K562 (cell line): Measurements from ENCODE around the gene CGREF1. TPM values are rescaled to one million over a fixed set of nuclear protein-coding genes. Genes with fewer than 3 reads are reported as not detected.

ENCODE experiments used
- ATAC-seq: fragments of 200-7000 bp; cut with Tn5 transposase; 3 replicates; pipeline ENCODE4 v1.9.1; 2020; ENCODE audit warnings: moderate library complexity
- BruUV-seq: library from RNA; stranded (reverse); fragments of 400-500 nt; replicated peaks from 2 replicates; lab custom pipeline; 2021; lab: Mats Ljungman, UMichigan
- CTCF ChIA-PET: fragments of 300-600 bp; formaldehyde crosslinking; extraction: SDS; loops from one replicate; lab custom pipeline; 2021; ENCODE audit warnings: low intra/inter-chr PET ratio; lab: Yijun Ruan, JAX
- POLR2A ChIA-PET: fragments of 300-600, 350-650 bp; sonication (Branson Sonifier 250); formaldehyde crosslinking; extraction: SDS; loops from one replicate; lab custom pipeline; 2021; ENCODE audit warnings: antibody characterized with exemption, inconsistent platforms; lab: Yijun Ruan, JAX
- DNase-seq, 4 experiments: peaks; one replicate each; pipeline versions ENCODE4 v3.0.0 to v3.0.0-alpha.2; 2011 to 2018; ENCODE audit warnings: low spot score in 3 of 4, mixed read lengths in 3 of 4; ENCODE audit errors: extremely low read depth in 1 of 4
- FAIRE-seq: peaks from 2 replicates; lab custom pipeline; 2011; peaks lifted over from hg19 to GRCh38; lab: Jason Lieb, UNC
- H2AFZ ChIP-seq: 2 replicates; pipeline ENCODE4 v1.6.0; 2011; ENCODE audit warnings: low read depth, low read length, control low read depth, inconsistent platforms
- H3K27ac ChIP-seq: fragments of 200-600 bp; 3 replicates; pipeline ENCODE4 v1.8.0; 2011; ENCODE audit warnings: low read depth, mild to moderate bottlenecking, control low read depth, inconsistent platforms, low read length, moderate library complexity, mixed read lengths; ENCODE audit errors: extremely low read depth
- H3K27me3 ChIP-seq, 2 experiments: fragments of 300-600 bp in 1 of 2; 2 replicates in 1 of 2; 3 replicates in 1 of 2; pipeline versions ENCODE4 v1.6.0 to v1.8.0; 2011; ENCODE audit warnings: inconsistent platforms in 2 of 2, low read length in 2 of 2, mild to moderate bottlenecking in 1 of 2, mixed read lengths in 1 of 2, moderate library complexity in 1 of 2; ENCODE audit not compliant: control insufficient read depth in 2 of 2, insufficient read depth in 2 of 2
- H3K36me3 ChIP-seq: fragments of 300-600 bp; 3 replicates; pipeline ENCODE4 v1.8.0; 2011; ENCODE audit warnings: mild to moderate bottlenecking, low read length, inconsistent platforms; ENCODE audit not compliant: control insufficient read depth, insufficient read depth
- H3K4me1 ChIP-seq, 2 experiments: fragments of 200-600 bp in 1 of 2; replicated peaks in 1 of 2; 2 replicates in 1 of 2; 3 replicates in 1 of 2; pipeline versions ENCODE4 v1.5.1 to v1.8.0; 2011; ENCODE audit warnings: inconsistent platforms in 2 of 2, low read length in 2 of 2, mild to moderate bottlenecking in 1 of 2, mixed read lengths in 1 of 2, moderate library complexity in 1 of 2; ENCODE audit not compliant: control insufficient read depth in 2 of 2, insufficient read depth in 2 of 2
- H3K4me2 ChIP-seq: 2 replicates; pipeline ENCODE4 v1.6.1; 2011; ENCODE audit warnings: low read length, control low read depth, inconsistent platforms, mixed read lengths; ENCODE audit not compliant: insufficient read depth
- H3K4me3 ChIP-seq: fragments of 200-600 bp; sonication (generic), shearing (Covaris generic); 2 replicates; pipeline ENCODE4 v1.5.1; 2016; ENCODE audit warnings: control low read depth, inconsistent platforms
- H3K79me2 ChIP-seq: fragments of 200-600 bp; 3 replicates; pipeline ENCODE4 v1.8.0; 2011; ENCODE audit warnings: low read length, inconsistent platforms; ENCODE audit not compliant: control insufficient read depth, insufficient read depth
- H3K9ac ChIP-seq, 2 experiments: 2 replicates each; pipeline versions ENCODE4 v1.6.0 to v1.6.1; 2011; ENCODE audit warnings: low read depth in 2 of 2, low read length in 2 of 2, control low read depth in 1 of 2, inconsistent platforms in 1 of 2, mild to moderate bottlenecking in 1 of 2, mixed read lengths in 1 of 2; ENCODE audit not compliant: insufficient read depth in 1 of 2
- H3K9me1 ChIP-seq: one replicate; pipeline ENCODE4 v1.6.0; 2011; ENCODE audit warnings: inconsistent platforms, mild to moderate bottlenecking, low read length, moderate library complexity; ENCODE audit not compliant: control insufficient read depth, insufficient read depth
- H3K9me3 ChIP-seq: replicated peaks from 2 replicates; pipeline ENCODE4 v1.5.1; 2011; ENCODE audit warnings: low read depth, low read length, inconsistent platforms; ENCODE audit not compliant: control insufficient read depth, insufficient read depth
- H4K20me1 ChIP-seq: replicated peaks from 2 replicates; pipeline ENCODE4 v1.6.1; 2011; ENCODE audit warnings: low read length, inconsistent platforms, mixed read lengths; ENCODE audit not compliant: control insufficient read depth, insufficient read depth
- ADNP ChIP-seq: fragments of 200-800 bp; sonication (Bioruptor generic); IDR thresholded peaks from 2 replicates; pipeline ENCODE4 v1.6.1; 2016; ENCODE audit warnings: missing genetic modification characterization, missing compliant biosample characterization
- ATF3 ChIP-seq, 2 experiments: fragments of 450-650 bp in 1 of 2; sonication (generic) in 1 of 2; formaldehyde crosslinking in 1 of 2; IDR thresholded peaks in 1 of 2; conservative IDR thresholded peaks in 1 of 2; 2 replicates each; pipeline versions ENCODE4 v1.6.1 to v1.8.1; 2016 to 2023; ENCODE audit warnings: mild to moderate bottlenecking in 2 of 2, moderate library complexity in 2 of 2, inconsistent platforms in 1 of 2, missing genetic modification reagents in 1 of 2
- BCOR ChIP-seq: fragments of 450-650 bp; IDR thresholded peaks from 2 replicates; pipeline ENCODE4 v1.6.1; 2016
- CHD1 ChIP-seq: fragments of 200-600 bp; sonication (generic); IDR thresholded peaks from one replicate; pipeline ENCODE4 v1.6.1; 2012; ENCODE audit warnings: mild to moderate bottlenecking, moderate library complexity, low read length, inconsistent platforms
- ELF2 ChIP-seq: fragments of 250-450 bp; sonication (Bioruptor Pico); IDR thresholded peaks from 2 replicates; pipeline ENCODE4 v1.5.0; 2021; ENCODE audit warnings: mild to moderate bottlenecking
- ELF4 ChIP-seq: fragments of 450-650 bp; formaldehyde crosslinking; IDR thresholded peaks from 2 replicates; pipeline ENCODE4 v1.4.0; 2022; ENCODE audit warnings: missing genetic modification characterization
- ESRRA ChIP-seq: fragments of 450-650 bp; IDR thresholded peaks from 2 replicates; pipeline ENCODE4 v1.6.1; 2014; ENCODE audit warnings: low read depth, mild to moderate bottlenecking, moderate library complexity, borderline replicate concordance
- FOSL1 ChIP-seq: fragments of 200-800 bp; sonication (Bioruptor generic); conservative IDR thresholded peaks from 2 replicates; pipeline ENCODE4 v1.6.1; 2016; ENCODE audit warnings: missing genetic modification characterization, missing compliant biosample characterization
- JUND ChIP-seq, 2 experiments: IDR thresholded peaks; 2 replicates in 1 of 2; 3 replicates in 1 of 2; pipeline ENCODE4 v1.6.1; 2011; ENCODE audit warnings: borderline replicate concordance in 2 of 2, low read depth in 2 of 2, low read length in 2 of 2, improper control_type of control experiment in 1 of 2, missing biosample characterization in 1 of 2, missing genetic modification characterization in 1 of 2, missing genetic modification reagents in 1 of 2
- KDM1A ChIP-seq, 2 experiments: fragments of 450-650 bp; IDR thresholded peaks; 2 replicates each; pipeline ENCODE4 v1.6.1; 2016; ENCODE audit warnings: mild to moderate bottlenecking in 2 of 2
- MAFG ChIP-seq: fragments of 450-650 bp; conservative IDR thresholded peaks from 2 replicates; pipeline ENCODE4 v1.6.1; 2016; ENCODE audit warnings: missing genetic modification characterization, missing compliant biosample characterization
- MTF1 ChIP-seq: fragments of 250-450 bp; sonication (Bioruptor Pico); IDR thresholded peaks from 2 replicates; pipeline ENCODE4 v1.9.0; 2021; ENCODE audit warnings: moderate library complexity, mild to moderate bottlenecking, inconsistent platforms, borderline replicate concordance
- RBM25 ChIP-seq: fragments of 200-400 bp; formaldehyde crosslinking; IDR thresholded peaks from 2 replicates; pipeline ENCODE4 v1.6.1; 2018; ENCODE audit warnings: low read length, low read depth, moderate library complexity; ENCODE audit not compliant: severe bottlenecking
- RCOR1 ChIP-seq, 2 experiments: IDR thresholded peaks; 2 replicates each; pipeline ENCODE4 v1.6.1; 2012; ENCODE audit warnings: low read depth in 2 of 2, low read length in 2 of 2, borderline replicate concordance in 1 of 2, improper control_type of control experiment in 1 of 2
- RFX7 ChIP-seq: fragments of 250-450 bp; sonication (Bioruptor Pico); IDR thresholded peaks from 2 replicates; pipeline ENCODE4 v1.5.1; 2021; ENCODE audit warnings: mild to moderate bottlenecking
- SMARCA5 ChIP-seq: fragments of 450-650 bp; IDR thresholded peaks from 2 replicates; pipeline ENCODE4 v1.6.1; 2016
- SOX6 ChIP-seq: fragments of 450-650 bp; IDR thresholded peaks from 2 replicates; pipeline ENCODE4 v1.6.1; 2014; ENCODE audit warnings: mild to moderate bottlenecking
- ZFP36 ChIP-seq: fragments of 150-350 bp; IDR thresholded peaks from 2 replicates; pipeline ENCODE4 v1.6.1; 2018; ENCODE audit warnings: low read length, low read depth; ENCODE audit not compliant: partially characterized antibody
- ZNF518B ChIP-seq: fragments of 250-450 bp; sonication (Bioruptor Pico); IDR thresholded peaks from 2 replicates; pipeline ENCODE4 v1.5.0; 2021; ENCODE audit warnings: mild to moderate bottlenecking, moderate library complexity
- WGBS: fragments of 100-300 bp; shearing (Covaris generic); methylation state at CpG from one replicate; pipeline ENCODE4 v1.1.6; 2016; ENCODE audit warnings: low coverage, mixed read lengths; ENCODE audit not compliant: insufficient coverage; ENCODE audit errors: missing lambda C conversion rate; 5-methylcytosine and 5-hydroxymethylcytosine counted together
- in situ Hi-C: fragments of 300-500 bp; cut with MboI; formaldehyde crosslinking; loops from 4 replicates; pipeline ENCODE4 v1.15.0; 2018; ENCODE audit warnings: inconsistent platforms, mixed read lengths
- intact Hi-C: fragments of 100-400 bp; cut with micrococcal nuclease; formaldehyde crosslinking; loops from 2 replicates; pipeline ENCODE4 v1.14.2; 2022
- polyA plus RNA-seq, 8 experiments: library from polyadenylated mRNA; depleted of rRNA in 4 of 8; stranded (reverse) in 5 of 8; unstranded in 3 of 8; fragments of >200 nt; fragmentation: Nextera tagmentation in 2 of 8; fragmentation: Illumina TruSeq in 1 of 8; extraction: Ambion mirVana in 2 of 8; extraction: Trizol in 1 of 8; gene quantifications; 2 replicates each; pipeline versions ENCODE4 v1.2.1 to v1.2.3, GENCODE V29; 2011 to 2014; ENCODE audit warnings: inconsistent platforms in 1 of 8, missing spikeins in 1 of 8
- total RNA-seq, 7 experiments: library from RNA; depleted of rRNA in 6 of 7; stranded (reverse); fragments of >200 nt in 6 of 7; fragmentation: Illumina TruSeq in 2 of 7; extraction: Trizol in 2 of 7; gene quantifications; 2 replicates each; pipeline versions ENCODE4 v1.2.1 to v1.2.3, GENCODE V29; 2011 to 2021; ENCODE audit warnings: low replicate concordance in 1 of 7

Gene CGREF1
- total and polyA plus RNA-seq, 9 of the 15 experiments (the other 6 are each of a cell fraction or from before 2014, with no cell fraction given), result 0.07 to 0.50 (median 0.37) TPM

GRCh38 chr2:27115519-27115918, 3.4 kb downstream of the CGREF1 start:
- H3K27me3 ChIP-seq, result peaks cover 2 to 4% of the 10 kb centered on the region in 2 experiments; a peak in 1 of 5 replicates
- H3K9me1 ChIP-seq, result no peaks in the 10 kb centered on the region
- BruUV-seq, result no TSS peak
- DNase-seq (no peak), FAIRE-seq (no peak), ATAC-seq (no peak)
- no peak overlapping the region for H3K4me3 ChIP-seq
- H3K27ac ChIP-seq, result no peak overlapping the region
- H3K79me2 ChIP-seq, result no peaks in the 10 kb centered on the region
- no peaks in the 10 kb centered on the region for H3K36me3 ChIP-seq
- H3K9me3 ChIP-seq, result no peaks in the 10 kb centered on the region
- 8% methylated on average over 2 of the region's 2 CpGs for WGBS
- no peak overlapping the region for H3K4me2 ChIP-seq
- intact Hi-C loops (no loop called here), in situ Hi-C loops (no loop called here)
- H3K4me1 ChIP-seq, result peaks cover 0 to 10% of the 10 kb centered on the region in 2 experiments; a peak in 2 of 5 replicates
- H4K20me1 ChIP-seq, result no peaks in the 10 kb centered on the region
- no peak overlapping the region for H2AFZ ChIP-seq
- ChIA-PET POLR2A (interaction anchor here (0.6 to 1.0 kb wide), 2 partner anchors 70 to 241 kb away, joined by 3 to 4 read pairs; partner anchors contain the start of gene GTF3C2), CTCF (interaction anchor here (0.6 kb wide), 1 partner anchor 176 kb away, joined by 3 read pairs; no protein-coding TSS in a partner anchor)
- no peak overlapping the region for H3K9ac ChIP-seq
- TF ChIP-seq SMARCA5 (peak; percentile 66; the same call in 1 of the 2 replicates), ATF3 (IDR thresholded peaks at IDR 0.05) (peak; percentile 22; the same call in 1 of the 2 replicates), ATF3 (CRISPR knock-in tag; conservative IDR thresholded peaks at IDR 0.05) (no peak), JUND (IDR thresholded peaks at IDR 0.05; ENCODE audit: borderline replicate concordance, low read depth, low read length) (no peak; the same call in 1 of the 2 replicates), JUND (tag; IDR thresholded peaks at IDR 0.05; ENCODE audit: borderline replicate concordance, low read depth, low read length) (peak; percentile 37; the same call in 1 of the 3 replicates), MTF1 (no peak), SOX6 (0 out of 2 replicates have a peak, but pooled peaks have one; percentile 14), ELF4 (no peak), ZNF518B (CRISPR knock-in tag) (no peak), ADNP (tag) (peak; percentile 71; the same call in 1 of the 2 replicates), CHD1 (no peak), KDM1A (IDR thresholded peaks at IDR 0.05) (peak in 1 of 2 experiments; percentile 56; a peak in 1 of 4 replicates), FOSL1 (tag) (peak; percentile 63), RBM25 (peak; percentile 81), RCOR1 (IDR thresholded peaks at IDR 0.05; ENCODE audit: borderline replicate concordance in 1 of 2, low read depth in 2 of 2, low read length in 2 of 2) (0 out of 4 replicates have a peak, but pooled peaks of 1 of the 2 experiments have one; percentile 18), BCOR (peak; percentile 67), ESRRA (no peak), ZFP36 (peak; percentile 81), ELF2 (CRISPR knock-in tag) (no peak), MAFG (tag) (0 out of 2 replicates have a peak, but pooled peaks have one; percentile 7), RFX7 (no peak)
